Kidney epithelial cell (primary cell): ENCODE measurements around the gene RANGRF. TPM values are rescaled to one million over a fixed set of nuclear protein-coding genes. Genes with fewer than 3 reads are reported as not detected.

Experiments used
- DNase-seq: peaks from one replicate; pipeline ENCODE4 v3.0.0-alpha.2; 2010; ENCODE audit warnings: low read depth
- H3K27me3 ChIP-seq: 2 replicates; pipeline ENCODE4 v1.6.0; 2011; ENCODE audit warnings: low read length; ENCODE audit not compliant: control insufficient read depth, insufficient read depth
- H3K36me3 ChIP-seq: 2 replicates; pipeline ENCODE4 v1.5.1; 2011; ENCODE audit warnings: low read length; ENCODE audit not compliant: control insufficient read depth, insufficient read depth
- H3K4me3 ChIP-seq: 2 replicates; pipeline ENCODE4 v1.5.1; 2011; ENCODE audit warnings: low read depth, mild to moderate bottlenecking, control low read depth, low read length
- CTCF ChIP-seq: IDR thresholded peaks from 2 replicates; pipeline ENCODE4 v1.5.1; 2011; ENCODE audit warnings: mild to moderate bottlenecking, moderate library complexity, low read length, control low read depth, inconsistent platforms; ENCODE audit not compliant: insufficient read depth, poor library complexity, severe bottlenecking
- total RNA-seq: library from RNA; depleted of rRNA; stranded (reverse); fragments of >200 nt; gene quantifications from 2 replicates; pipeline ENCODE4 v1.2.3, GENCODE V29; 2015

Gene RANGRF
- total RNA-seq, 1 donor from 2014 or later, result 30.0 TPM

GRCh38 chr17:8312251-8312650, 23.8 kb downstream of the RANGRF start:
- Histone ChIP-seq H3K27me3 (peaks cover 63% of the 10 kb centered on the region), H3K36me3 (no peaks in the 10 kb centered on the region), H3K4me3 (no peak overlapping the region)
- DNase-seq, result no peak
- no peak for TF ChIP-seq CTCF

GRCh38 chr17:8312726-8313600, 24.5 kb downstream of the RANGRF start:
- peaks cover 63% of the 10 kb centered on the region for H3K27me3 ChIP-seq
- H3K4me3 ChIP-seq, result no peak overlapping the region
- no peak for TF ChIP-seq CTCF
- no peaks in the 10 kb centered on the region for H3K36me3 ChIP-seq
- no peak for DNase-seq

GRCh38 chr17:8314797-8315763, 26.6 kb downstream of the RANGRF start:
- Histone ChIP-seq H3K4me3 (no peak overlapping the region), H3K27me3 (peaks cover 70% of the 10 kb centered on the region), H3K36me3 (no peaks in the 10 kb centered on the region)
- no peak for TF ChIP-seq CTCF
- DNase-seq, result no peak

GRCh38 chr17:8315764-8316217, 27.3 kb downstream of the RANGRF start:
- Histone ChIP-seq H3K4me3 (no peak overlapping the region), H3K36me3 (no peaks in the 10 kb centered on the region), H3K27me3 (peaks cover 66% of the 10 kb centered on the region)
- TF ChIP-seq CTCF, result no peak
- DNase-seq, result no peak

- no peak overlapping the region for H3K4me3 ChIP-seq
- no peak for DNase-seq
- no peaks in the 10 kb centered on the region for H3K36me3 ChIP-seq
- TF ChIP-seq CTCF, result no peak
- H3K27me3 ChIP-seq, result peaks cover 47% of the 10 kb centered on the region
Observed at GRCh38 chr17:8318010-8318935, 29.8 kb downstream of the RANGRF start.
